ENCODE measurements around the gene LOXHD1. TPM values are rescaled to one million over a fixed set of nuclear protein-coding genes. Genes with fewer than 3 reads are reported as not detected.

The LOXHD1 gene
- total RNA-seq, 2 experiments from 2014 or later, result 0.06 to 0.26 TPM

GRCh38 chr18:46464926-46465655, 191.9 kb downstream of the LOXHD1 start:
- Mint-ChIP-seq H3K27ac (no peak overlapping the region), H3K27me3 (peaks cover 15% of the 10 kb centered on the region), H3K4me1 (no peaks in the 10 kb centered on the region), H3K9me3 (ENCODE audit: low read depth) (no peaks in the 10 kb centered on the region), H3K4me3 (no peak overlapping the region), H3K36me3 (no peaks in the 10 kb centered on the region)
- ATAC-seq (no peak), DNase-seq (no peak)
- CTCF ChIA-PET, result no interaction called here

GRCh38 chr18:46462523-46462922, 194.5 kb downstream of the LOXHD1 start:
- Mint-ChIP-seq H3K36me3 (no peaks in the 10 kb centered on the region), H3K27me3 (peaks cover 15% of the 10 kb centered on the region)
- ATAC-seq, result no peak

DNA sequence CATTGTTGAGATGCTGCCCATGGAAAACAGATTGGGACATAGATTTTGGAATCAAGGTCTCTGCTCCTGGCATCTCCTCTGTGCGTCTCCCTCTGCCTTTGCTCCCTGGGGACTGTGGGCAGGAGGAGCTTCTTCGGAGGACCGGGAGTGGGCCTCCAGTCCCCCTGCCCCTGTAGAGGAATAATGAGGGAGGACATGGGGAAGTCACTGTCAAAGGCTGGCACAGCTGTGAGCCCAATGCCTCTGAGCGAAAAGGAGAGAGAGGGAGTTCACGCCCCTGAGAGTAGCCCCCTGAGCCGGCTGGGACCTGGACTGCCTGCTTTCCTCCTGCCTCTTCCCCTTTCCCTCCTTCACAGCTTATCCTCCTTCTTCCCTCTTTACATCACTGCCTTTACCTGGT, 195.0 kb downstream of the LOXHD1 start:
- Mint-ChIP-seq H3K36me3 (no peaks in the 10 kb centered on the region), H3K27me3 (peaks cover 15% of the 10 kb centered on the region), H3K27ac (no peak overlapping the region), H3K4me3 (no peak overlapping the region), H3K4me1 (no peaks in the 10 kb centered on the region), H3K9me3 (ENCODE audit: low read depth) (no peaks in the 10 kb centered on the region)
- CTCF ChIA-PET, result no interaction called here
- DNase-seq (no peak), ATAC-seq (no peak)

More at GRCh38 chr18:46462523-46462922, 194.5 kb downstream of the LOXHD1 start:
- no peak overlapping the region for H3K27ac Mint-ChIP-seq
- H3K4me1 Mint-ChIP-seq, result no peaks in the 10 kb centered on the region
- no peak for DNase-seq
- CTCF ChIA-PET, result no interaction called here
- no peaks in the 10 kb centered on the region for H3K9me3 Mint-ChIP-seq (ENCODE audit: low read depth)
- H3K4me3 Mint-ChIP-seq, result no peak overlapping the region

DNA sequence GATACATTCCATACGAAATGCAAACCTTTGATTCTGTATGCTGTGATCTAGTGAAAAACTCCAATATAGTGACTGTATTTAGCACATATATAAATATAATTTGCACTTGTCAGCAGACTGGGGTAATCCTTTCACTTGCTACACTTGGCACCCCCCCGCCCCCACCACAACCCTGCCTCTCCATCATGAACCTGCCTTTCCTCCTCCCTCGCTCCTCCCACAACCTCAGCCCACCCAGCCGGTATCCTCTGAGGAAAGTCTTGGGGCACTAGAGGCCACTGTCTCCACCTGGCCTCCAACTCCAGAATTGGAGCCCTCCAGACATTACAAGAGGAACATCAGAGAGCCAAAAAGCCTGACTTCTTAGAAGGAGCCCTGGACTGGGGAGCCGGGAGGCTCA, 196.3 kb downstream of the LOXHD1 start:
- no peak overlapping the region for H3K27ac Mint-ChIP-seq
- no peak overlapping the region for H3K4me3 Mint-ChIP-seq
- no peaks in the 10 kb centered on the region for H3K4me1 Mint-ChIP-seq
- no peaks in the 10 kb centered on the region for H3K36me3 Mint-ChIP-seq
- DNase-seq, result no peak
- CTCF ChIA-PET, result no interaction called here
- H3K27me3 Mint-ChIP-seq, result peaks cover 10% of the 10 kb centered on the region
- ATAC-seq, result no peak
- no peaks in the 10 kb centered on the region for H3K9me3 Mint-ChIP-seq (ENCODE audit: low read depth)

- peaks cover 4% of the 10 kb centered on the region for H3K27me3 Mint-ChIP-seq
- CTCF ChIA-PET, result interaction anchor here (1.1 kb wide), 1 partner anchor 198 kb away, joined by 3 read pairs; no protein-coding TSS in a partner anchor
- no peak overlapping the region for H3K27ac Mint-ChIP-seq
- ATAC-seq (no peak), DNase-seq (no peak)
- H3K4me1 Mint-ChIP-seq, result no peaks in the 10 kb centered on the region
- H3K36me3 Mint-ChIP-seq, result no peaks in the 10 kb centered on the region
- H3K4me3 Mint-ChIP-seq, result no peak overlapping the region
- H3K9me3 Mint-ChIP-seq (ENCODE audit: low read depth), result no peaks in the 10 kb centered on the region
Measured at GRCh38 chr18:46459789-46460455, 197.1 kb downstream of the LOXHD1 start.

DNA sequence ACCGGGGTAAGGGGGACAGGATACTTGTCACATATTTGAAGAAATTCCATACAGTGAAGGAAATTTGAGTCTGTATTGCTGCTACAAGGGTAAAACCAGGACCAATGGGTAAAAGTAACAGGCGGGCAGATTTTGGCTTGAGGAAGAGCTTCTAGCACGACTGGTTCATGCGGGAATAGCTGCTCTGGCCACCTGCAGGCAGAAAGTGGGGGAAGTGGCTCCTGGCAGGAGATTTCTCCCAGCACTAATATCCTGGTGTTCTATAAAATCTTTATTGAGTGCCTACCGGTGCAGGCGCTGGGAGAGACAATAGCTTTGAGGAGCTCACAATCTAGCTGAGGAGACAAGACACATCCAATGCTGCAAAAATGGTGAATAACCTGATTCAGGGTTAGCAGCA, 198.5 kb downstream of the LOXHD1 start:
- no peaks in the 10 kb centered on the region for H3K9me3 Mint-ChIP-seq (ENCODE audit: low read depth)
- H3K4me3 Mint-ChIP-seq, result no peak overlapping the region
- no peaks in the 10 kb centered on the region for H3K4me1 Mint-ChIP-seq
- no peaks in the 10 kb centered on the region for H3K36me3 Mint-ChIP-seq
- no peaks in the 10 kb centered on the region for H3K27me3 Mint-ChIP-seq
- CTCF ChIA-PET, result interaction anchor here (1.0 kb wide), 1 partner anchor 199 kb away, joined by 5 read pairs; no protein-coding TSS in a partner anchor
- H3K27ac Mint-ChIP-seq, result no peak overlapping the region
- ATAC-seq, result no peak
- no peak for DNase-seq

DNA sequence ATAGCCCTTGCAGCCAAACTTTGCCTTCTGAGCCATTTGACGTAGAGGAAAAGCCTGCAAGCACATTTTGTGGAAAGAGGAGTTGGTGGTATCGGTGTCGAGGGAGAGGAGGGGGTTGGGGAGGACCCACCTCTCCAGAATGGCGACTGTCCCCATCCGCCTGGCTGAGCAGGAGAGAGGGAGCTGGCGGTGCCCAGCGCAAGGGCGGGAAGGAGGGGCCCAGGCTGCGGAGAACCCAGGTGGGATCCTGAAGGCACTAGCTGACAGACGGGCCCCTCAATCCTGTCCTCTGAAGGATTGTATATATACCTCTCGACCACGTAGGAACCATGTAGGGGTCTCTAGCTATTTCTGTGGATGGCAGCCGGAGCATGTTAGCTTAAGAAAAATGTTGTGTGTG, 200.3 kb downstream of the LOXHD1 start:
- H3K27ac Mint-ChIP-seq, result no peak overlapping the region
- H3K9me3 Mint-ChIP-seq (ENCODE audit: low read depth), result no peaks in the 10 kb centered on the region
- DNase-seq, result no peak
- no peak overlapping the region for H3K4me3 Mint-ChIP-seq
- H3K27me3 Mint-ChIP-seq, result peaks cover 4% of the 10 kb centered on the region
- no peak for ATAC-seq
- no peaks in the 10 kb centered on the region for H3K4me1 Mint-ChIP-seq
- no peaks in the 10 kb centered on the region for H3K36me3 Mint-ChIP-seq
- CTCF ChIA-PET, result no interaction called here

GRCh38 chr18:46452820-46453219, 204.2 kb downstream of the LOXHD1 start:
- Mint-ChIP-seq H3K9me3 (ENCODE audit: low read depth) (no peaks in the 10 kb centered on the region), H3K4me3 (no peak overlapping the region), H3K36me3 (no peaks in the 10 kb centered on the region), H3K27ac (no peak overlapping the region), H3K4me1 (no peaks in the 10 kb centered on the region), H3K27me3 (peaks cover 18% of the 10 kb centered on the region)
- CTCF ChIA-PET, result no interaction called here
- DNase-seq (no peak), ATAC-seq (no peak)

DNA sequence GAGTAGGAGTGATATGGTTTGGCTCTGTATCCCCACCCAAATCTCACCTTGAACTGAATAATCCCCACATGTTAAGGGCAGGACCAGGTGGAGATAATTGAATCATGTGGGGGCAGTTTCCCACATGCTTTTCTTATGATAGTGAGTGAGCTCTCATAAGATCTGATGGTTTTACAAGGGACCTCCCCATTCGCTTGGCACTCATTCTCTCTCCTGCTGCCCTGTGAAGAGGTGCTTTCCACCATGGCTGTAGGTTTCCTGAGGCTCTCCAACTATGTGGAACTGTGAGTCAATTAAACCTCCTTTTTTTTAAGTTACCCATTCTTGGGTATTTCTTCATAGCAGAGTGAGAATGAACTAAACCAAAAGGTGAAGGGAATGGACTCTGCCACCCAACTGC, 207.5 kb downstream of the LOXHD1 start:
- Mint-ChIP-seq H3K27ac (no peak overlapping the region), H3K4me3 (no peak overlapping the region), H3K36me3 (no peaks in the 10 kb centered on the region), H3K27me3 (peaks cover 35% of the 10 kb centered on the region), H3K4me1 (no peaks in the 10 kb centered on the region), H3K9me3 (ENCODE audit: low read depth) (no peaks in the 10 kb centered on the region)
- ATAC-seq, result no peak
- CTCF ChIA-PET, result no interaction called here
- no peak for DNase-seq

GRCh38 chr18:46449033-46449432, 208.0 kb downstream of the LOXHD1 start:
- Mint-ChIP-seq H3K27ac (no peak overlapping the region), H3K9me3 (ENCODE audit: low read depth) (no peaks in the 10 kb centered on the region), H3K4me3 (no peak overlapping the region), H3K36me3 (no peaks in the 10 kb centered on the region), H3K4me1 (no peaks in the 10 kb centered on the region), H3K27me3 (peaks cover 35% of the 10 kb centered on the region)
- DNase-seq, result no peak
- CTCF ChIA-PET, result no interaction called here
- no peak for ATAC-seq

GRCh38 chr18:46448347-46448746, 208.7 kb downstream of the LOXHD1 start:
- peaks cover 37% of the 10 kb centered on the region for H3K27me3 Mint-ChIP-seq
- no peaks in the 10 kb centered on the region for H3K4me1 Mint-ChIP-seq
- no peak overlapping the region for H3K27ac Mint-ChIP-seq
- H3K9me3 Mint-ChIP-seq (ENCODE audit: low read depth), result no peaks in the 10 kb centered on the region
- H3K4me3 Mint-ChIP-seq, result no peak overlapping the region
- DNase-seq (no peak), ATAC-seq (no peak)
- CTCF ChIA-PET, result no interaction called here
- H3K36me3 Mint-ChIP-seq, result no peaks in the 10 kb centered on the region

DNA sequence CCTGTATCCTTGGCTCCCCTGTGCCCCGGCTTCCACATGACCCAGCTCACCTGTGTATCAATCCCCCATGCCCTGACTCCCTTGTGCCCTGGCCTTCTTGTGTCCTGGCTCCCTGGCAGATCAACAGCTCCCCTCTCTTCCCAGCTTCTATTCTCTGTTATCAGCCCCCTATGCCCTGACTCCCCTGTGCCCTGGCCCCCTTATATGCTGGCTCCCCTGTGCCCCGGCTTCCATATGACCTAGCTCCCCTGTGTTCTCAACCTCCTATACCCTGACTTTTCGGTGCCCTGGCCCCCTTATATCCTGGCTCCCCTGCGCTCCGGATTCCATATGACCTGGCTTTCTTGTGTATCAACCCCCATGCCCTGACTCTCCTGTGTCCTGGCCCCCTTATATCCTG, 209.2 kb downstream of the LOXHD1 start:
- Mint-ChIP-seq H3K4me1 (no peaks in the 10 kb centered on the region), H3K9me3 (ENCODE audit: low read depth) (no peaks in the 10 kb centered on the region), H3K36me3 (no peaks in the 10 kb centered on the region), H3K27ac (no peak overlapping the region), H3K4me3 (no peak overlapping the region), H3K27me3 (peaks cover 37% of the 10 kb centered on the region)
- CTCF ChIA-PET, result no interaction called here
- DNase-seq (no peak), ATAC-seq (no peak)

DNA sequence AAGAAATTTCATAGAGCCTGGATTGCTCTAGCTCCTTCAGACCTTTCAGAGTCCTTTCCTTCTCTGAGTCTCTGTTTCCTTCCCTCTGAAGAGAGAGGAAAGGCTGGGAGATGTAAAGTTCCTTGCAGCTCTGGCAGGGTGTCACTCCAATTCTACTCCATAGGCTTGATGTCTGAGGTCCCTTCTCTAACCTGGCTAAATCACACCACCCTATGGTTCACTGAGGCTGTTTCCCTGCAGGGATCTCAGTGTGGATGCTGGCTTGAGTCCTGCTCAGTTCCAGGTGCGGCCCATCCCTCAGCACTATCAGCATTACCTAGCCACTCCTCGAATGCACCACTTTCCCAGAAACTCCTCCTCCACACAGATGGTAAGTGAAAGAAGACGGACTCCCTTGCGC, 209.7 kb downstream of the LOXHD1 start:
- Mint-ChIP-seq H3K4me1 (no peaks in the 10 kb centered on the region), H3K27me3 (peaks cover 39% of the 10 kb centered on the region), H3K36me3 (no peaks in the 10 kb centered on the region), H3K9me3 (ENCODE audit: low read depth) (no peaks in the 10 kb centered on the region), H3K27ac (no peak overlapping the region), H3K4me3 (no peak overlapping the region)
- CTCF ChIA-PET, result no interaction called here
- DNase-seq (no peak), ATAC-seq (no peak)

DNA sequence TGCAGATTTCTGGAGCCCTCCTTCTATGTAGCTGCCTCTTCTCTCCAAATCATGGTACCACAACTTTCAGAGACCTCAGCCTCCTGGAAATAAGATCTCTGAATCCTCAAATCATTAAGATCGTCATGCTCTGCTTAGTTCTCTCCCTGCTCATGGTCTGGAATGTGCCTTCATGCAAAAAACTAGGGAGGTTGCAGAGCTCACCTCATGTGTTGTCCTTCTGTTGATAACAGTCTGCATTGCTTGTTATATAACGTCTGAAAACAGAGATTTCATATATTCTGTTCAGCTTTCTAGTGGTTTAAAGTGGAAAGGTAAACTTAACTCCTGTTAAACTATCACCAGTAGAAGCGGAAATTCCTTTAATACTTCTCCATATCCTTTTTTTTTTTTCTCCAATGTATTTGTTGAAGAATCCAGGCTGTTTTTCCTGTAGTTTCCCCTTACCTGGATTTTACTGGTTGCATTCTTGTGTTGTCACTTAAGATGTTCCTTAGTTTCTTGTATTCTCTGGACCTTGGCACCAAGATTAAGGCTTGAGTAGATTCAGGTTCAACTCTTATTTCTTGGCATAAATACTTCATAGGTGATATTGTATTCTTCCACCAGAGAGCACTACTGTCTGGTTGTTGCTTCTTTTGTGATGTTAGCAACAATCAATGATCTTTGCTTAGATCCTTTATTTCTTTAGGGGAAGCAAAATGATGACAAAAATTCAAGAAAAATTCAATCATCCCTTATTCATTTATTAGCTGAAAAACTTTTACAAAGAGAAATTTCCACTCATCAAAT, 211.3 kb downstream of the LOXHD1 start:
- CTCF ChIA-PET, result no interaction called here
- H3K4me3 Mint-ChIP-seq, result no peak overlapping the region

More for the DNA sequence above, 211.3 kb downstream of the LOXHD1 start:
- H3K27me3 Mint-ChIP-seq, result peaks cover 35% of the 10 kb centered on the region
- no peaks in the 10 kb centered on the region for H3K9me3 Mint-ChIP-seq (ENCODE audit: low read depth)
- DNase-seq, result no peak
- no peak overlapping the region for H3K27ac Mint-ChIP-seq
- H3K36me3 Mint-ChIP-seq, result no peaks in the 10 kb centered on the region
- ATAC-seq, result no peak
- no peaks in the 10 kb centered on the region for H3K4me1 Mint-ChIP-seq
